Activated B cell treated with CpG ODN at 0.5 μM for 24 hours (primary cell): ENCODE results near the gene CALN1. TPM values are rescaled to one million over a fixed set of nuclear protein-coding genes. Genes with fewer than 3 reads are reported as not detected.

Source experiments
- ATAC-seq: fragments of 200-7000 bp; cut with Tn5 transposase; one replicate; pipeline ENCODE4 v1.10.0; 2021; ENCODE audit warnings: low read depth, mild to moderate bottlenecking, moderate library complexity
- CTCF ChIA-PET: fragments of 350-600 bp; sonication (Branson Sonifier 250); formaldehyde crosslinking; loops from one replicate; lab custom pipeline; 2021; ENCODE audit warnings: antibody characterized with exemption; lab: Charles Lee
- POLR2A ChIA-PET: fragments of 350-600 bp; sonication (Branson Sonifier 250); formaldehyde crosslinking; loops from one replicate; lab custom pipeline; 2021; ENCODE audit warnings: antibody characterized with exemption; lab: Charles Lee
- DNase-seq: peaks from one replicate; pipeline ENCODE4 v3.0.0; 2022
- H3K27ac Mint-ChIP-seq: one replicate; pipeline ENCODE4 v1.8.0; 2020; ENCODE audit warnings: mixed read lengths
- H3K27me3 Mint-ChIP-seq: one replicate; pipeline ENCODE4 v1.8.0; 2021; ENCODE audit warnings: mixed read lengths
- H3K36me3 Mint-ChIP-seq: one replicate; pipeline ENCODE4 v1.8.0; 2021; ENCODE audit warnings: low read depth, mixed read lengths
- H3K4me1 Mint-ChIP-seq: one replicate; pipeline ENCODE4 v1.8.0; 2021; ENCODE audit warnings: mixed read lengths
- H3K4me3 Mint-ChIP-seq: one replicate; pipeline ENCODE4 v1.8.0; 2020; ENCODE audit warnings: mild to moderate bottlenecking, mixed read lengths
- H3K9me3 Mint-ChIP-seq: one replicate; pipeline ENCODE4 v1.8.0; 2020; ENCODE audit warnings: mixed read lengths
- intact Hi-C: fragments of 100-400 bp; cut with micrococcal nuclease; formaldehyde crosslinking; loops from one replicate; pipeline ENCODE4 v1.15.1; 2024
- total RNA-seq: library from RNA; stranded (reverse); gene quantifications from 2 replicates; pipeline ENCODE4 v1.2.3, GENCODE V29; 2022
- TF ChIP-seq, protein P1 (sequence below): fragments of 200-600 bp; IDR thresholded peaks from one replicate; pipeline ENCODE4 v1.8.0; 2022; ENCODE audit warnings: antibody characterized with exemption, mild to moderate bottlenecking

The CALN1 gene
- total RNA-seq, 1 donor from 2014 or later, result not detected

- TF ChIP-seq, protein P1, sequence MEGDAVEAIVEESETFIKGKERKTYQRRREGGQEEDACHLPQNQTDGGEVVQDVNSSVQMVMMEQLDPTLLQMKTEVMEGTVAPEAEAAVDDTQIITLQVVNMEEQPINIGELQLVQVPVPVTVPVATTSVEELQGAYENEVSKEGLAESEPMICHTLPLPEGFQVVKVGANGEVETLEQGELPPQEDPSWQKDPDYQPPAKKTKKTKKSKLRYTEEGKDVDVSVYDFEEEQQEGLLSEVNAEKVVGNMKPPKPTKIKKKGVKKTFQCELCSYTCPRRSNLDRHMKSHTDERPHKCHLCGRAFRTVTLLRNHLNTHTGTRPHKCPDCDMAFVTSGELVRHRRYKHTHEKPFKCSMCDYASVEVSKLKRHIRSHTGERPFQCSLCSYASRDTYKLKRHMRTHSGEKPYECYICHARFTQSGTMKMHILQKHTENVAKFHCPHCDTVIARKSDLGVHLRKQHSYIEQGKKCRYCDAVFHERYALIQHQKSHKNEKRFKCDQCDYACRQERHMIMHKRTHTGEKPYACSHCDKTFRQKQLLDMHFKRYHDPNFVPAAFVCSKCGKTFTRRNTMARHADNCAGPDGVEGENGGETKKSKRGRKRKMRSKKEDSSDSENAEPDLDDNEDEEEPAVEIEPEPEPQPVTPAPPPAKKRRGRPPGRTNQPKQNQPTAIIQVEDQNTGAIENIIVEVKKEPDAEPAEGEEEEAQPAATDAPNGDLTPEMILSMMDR, result no peak
- POLR2A ChIA-PET, result no interaction called here
Observed at GRCh38 chr7:72321081-72321480, 91.1 kb downstream of the CALN1 start.

GRCh38 chr7:72317341-72317740, 94.8 kb downstream of the CALN1 start:
- POLR2A ChIA-PET, result no interaction called here
- no peaks in the 10 kb centered on the region for H3K36me3 Mint-ChIP-seq
- H3K27ac Mint-ChIP-seq, result no peak overlapping the region
- no peak overlapping the region for H3K4me3 Mint-ChIP-seq
- TF ChIP-seq, protein P1, result no peak
- H3K4me1 Mint-ChIP-seq, result no peaks in the 10 kb centered on the region
- no peaks in the 10 kb centered on the region for H3K27me3 Mint-ChIP-seq
- CTCF ChIA-PET, result no interaction called here
- intact Hi-C loops, result no loop called here
- ATAC-seq, result no peak
- no peak for DNase-seq
- H3K9me3 Mint-ChIP-seq, result peaks cover 6% of the 10 kb centered on the region

More at GRCh38 chr7:72321081-72321480, 91.1 kb downstream of the CALN1 start:
- DNase-seq, result no peak
- H3K9me3 Mint-ChIP-seq, result peaks cover 6% of the 10 kb centered on the region
- H3K36me3 Mint-ChIP-seq, result no peaks in the 10 kb centered on the region
- intact Hi-C loops, result no loop called here
- no peak overlapping the region for H3K4me3 Mint-ChIP-seq
- no peak for ATAC-seq
- no peak overlapping the region for H3K27ac Mint-ChIP-seq
- no peaks in the 10 kb centered on the region for H3K4me1 Mint-ChIP-seq
- no peaks in the 10 kb centered on the region for H3K27me3 Mint-ChIP-seq
- CTCF ChIA-PET, result no interaction called here

GRCh38 chr7:72316148-72316547, 96.0 kb downstream of the CALN1 start:
- Mint-ChIP-seq H3K4me3 (no peak overlapping the region), H3K36me3 (no peaks in the 10 kb centered on the region), H3K27ac (no peak overlapping the region), H3K4me1 (no peaks in the 10 kb centered on the region), H3K27me3 (no peaks in the 10 kb centered on the region), H3K9me3 (peaks cover 5% of the 10 kb centered on the region)
- ChIA-PET POLR2A (no interaction called here), CTCF (no interaction called here)
- no peak for ATAC-seq
- TF ChIP-seq, protein P1, result no peak
- no peak for DNase-seq
- intact Hi-C loops, result no loop called here

GRCh38 chr7:72313906-72314305, 98.2 kb downstream of the CALN1 start:
- H3K27me3 Mint-ChIP-seq, result no peaks in the 10 kb centered on the region
- no peaks in the 10 kb centered on the region for H3K4me1 Mint-ChIP-seq
- CTCF ChIA-PET, result no interaction called here
- POLR2A ChIA-PET, result no interaction called here
- intact Hi-C loops, result no loop called here
- no peaks in the 10 kb centered on the region for H3K36me3 Mint-ChIP-seq
- ATAC-seq, result no peak
- no peak for DNase-seq
- TF ChIP-seq, protein P1, result no peak
- H3K9me3 Mint-ChIP-seq, result peaks cover under 1% of the 10 kb centered on the region
- H3K4me3 Mint-ChIP-seq, result no peak overlapping the region
- no peak overlapping the region for H3K27ac Mint-ChIP-seq

- H3K36me3 Mint-ChIP-seq, result no peaks in the 10 kb centered on the region
- H3K4me1 Mint-ChIP-seq, result no peaks in the 10 kb centered on the region
- no peaks in the 10 kb centered on the region for H3K9me3 Mint-ChIP-seq
- ChIA-PET CTCF (no interaction called here), POLR2A (no interaction called here)
- no peaks in the 10 kb centered on the region for H3K27me3 Mint-ChIP-seq
- no peak overlapping the region for H3K27ac Mint-ChIP-seq
- intact Hi-C loops, result no loop called here
- TF ChIP-seq, protein P1, result no peak
- DNase-seq, result no peak
- H3K4me3 Mint-ChIP-seq, result no peak overlapping the region
- no peak for ATAC-seq
Observed at GRCh38 chr7:72310301-72310700, 101.8 kb downstream of the CALN1 start.
